Aorta (tissue), 5 donors: ENCODE data around the gene SHANK2. TPM values are rescaled to one million over a fixed set of nuclear protein-coding genes. Genes with fewer than 3 reads are reported as not detected.

Experiments used
- ATAC-seq: fragments of 200-7000 bp; cut with Tn5 transposase; one replicate; pipeline ENCODE4 v1.9.1; 2022; ENCODE audit warnings: moderate library complexity; ENCODE audit not compliant: low FRiP score
- DNase-seq, 2 donors: peaks; one replicate each; pipeline ENCODE4 v3.0.0-alpha.2; 2020
- H3K27ac ChIP-seq, 2 donors: one replicate each; pipeline ENCODE4 v1.5.1; 2013; ENCODE audit warnings: low read length in 2 of 2, mild to moderate bottlenecking in 2 of 2, moderate library complexity in 2 of 2, control low read depth in 1 of 2, inconsistent platforms in 1 of 2, low read depth in 1 of 2
- H3K27me3 ChIP-seq, 2 donors: one replicate each; pipeline ENCODE4 v1.6.1; 2013; ENCODE audit warnings: control low read depth in 1 of 2, low read length in 1 of 2, mild to moderate bottlenecking in 1 of 2, moderate library complexity in 1 of 2; ENCODE audit not compliant: insufficient read depth in 2 of 2, control insufficient read depth in 1 of 2
- H3K36me3 ChIP-seq, 2 donors: one replicate each; pipeline ENCODE4 v1.6.1; 2013; ENCODE audit warnings: control low read depth in 1 of 2, low read length in 1 of 2, mild to moderate bottlenecking in 1 of 2; ENCODE audit not compliant: insufficient read depth in 2 of 2, control insufficient read depth in 1 of 2
- H3K4me1 ChIP-seq, 2 donors: one replicate each; pipeline ENCODE4 v1.6.1; 2013; ENCODE audit warnings: low read length in 2 of 2, control low read depth in 1 of 2, mild to moderate bottlenecking in 1 of 2, moderate library complexity in 1 of 2; ENCODE audit not compliant: insufficient read depth in 2 of 2, control insufficient read depth in 1 of 2
- H3K4me3 ChIP-seq, 2 donors: one replicate each; pipeline ENCODE4 v1.5.1; 2013; ENCODE audit warnings: low read length in 2 of 2, control low read depth in 1 of 2, mild to moderate bottlenecking in 1 of 2
- H3K9me3 ChIP-seq: one replicate; pipeline ENCODE4 v1.6.1; 2013; ENCODE audit warnings: mild to moderate bottlenecking, low read length; ENCODE audit not compliant: control insufficient read depth
- WGBS, 2 donors: extraction: QIAGEN DNeasy Blood & Tissue Kit; methylation state at CpG; one replicate each; pipeline ENCODE4 v1.1.7; 2013; 5-methylcytosine and 5-hydroxymethylcytosine counted together
- intact Hi-C, 2 donors: fragments of 100-400 bp; cut with DNase I; formaldehyde crosslinking; loops; one replicate each; pipeline versions ENCODE4 v1.14.2 to v1.15.0; 2022
- long read RNA-seq, 2 donors: library from polyadenylated mRNA; unstranded; transcript quantifications; one replicate each; pipeline ENCODE4 v2.0.0, GENCODE V29; 2020 to 2021
- polyA plus RNA-seq, 2 donors: library from polyadenylated mRNA; stranded (reverse); fragments of 200-250 nt; gene quantifications; one replicate each; pipeline ENCODE4 v1.2.3, GENCODE V29; 2013
- total RNA-seq, 2 donors: library from RNA; stranded (reverse); fragmentation: NEBNext Ultra II Directional; extraction: Animal tissue kit (Norgen Biotek cat#: 25700); gene quantifications; one replicate each; pipeline ENCODE4 v1.2.1, GENCODE V29; 2021
- donor health status: healthy with polysubstance abuse.
- donor health status: Bipolar disorder and iron deficiency.
- donor health status: DM: no; HTN: no; CAD: no.
- donor health status: DM: no; HTN: no; CAD: no.
- donor health status: DM: yes; HTN: yes; CAD: no.

The SHANK2 gene
- total RNA-seq: under 1 TPM; 0.16 to 0.93 TPM
- 1 to 10 TPM in 1 of 2 donors, not detected in 1; 4.8 TPM for polyA plus RNA-seq
- long read RNA-seq, donor 1: 0 reads
- long read RNA-seq, donor 2, partial matches to known transcripts: 0 of 2 reads
- long read RNA-seq, donor 2, other reads (novel, unspliced or antisense): 2 of 2 reads

- no peaks in the 10 kb centered on the region for H3K36me3 ChIP-seq
- H3K4me3 ChIP-seq: peak within 1 kb of the TSS in 1 of 2 donors; percentile 17
- ATAC-seq: no peak
- no peaks in the 10 kb centered on the region for H3K27me3 ChIP-seq
- no peak within 1 kb of the TSS for H3K27ac ChIP-seq
- WGBS, 2 donors: 1% methylated on average over 36 to 70 of the region's 70 CpGs
- H3K4me1 ChIP-seq: no peaks in the 10 kb centered on the region
- no peak for DNase-seq
- intact Hi-C loops: no loop called here
- H3K9me3 ChIP-seq: no peaks in the 10 kb centered on the region
Observed at GRCh38 chr11:71252269-71252769, at the start of gene SHANK2. TSS of gene SHANK2 (minus strand) at chr11:71252577. CDS start at chr11:71147326, 105,251 bp downstream.

GRCh38 chr11:71301858-71302533 is 49.6 kb upstream of the SHANK2 start:
- 47 to 61% methylated on average over 17 of the region's 17 CpGs for WGBS, 2 donors
- no peak overlapping the region for H3K27ac ChIP-seq
- intact Hi-C loops: loop anchor here in 1 of 2 donors (5.0 kb wide), 1 partner anchor 150 kb away; the partner anchor contains the start of gene NADSYN1
- DNase-seq (no peak), ATAC-seq (no peak)
- no peaks in the 10 kb centered on the region for H3K27me3 ChIP-seq
- no peaks in the 10 kb centered on the region for H3K36me3 ChIP-seq
- H3K9me3 ChIP-seq: no peaks in the 10 kb centered on the region
- no peaks in the 10 kb centered on the region for H3K4me1 ChIP-seq
- no peak overlapping the region for H3K4me3 ChIP-seq

DNA sequence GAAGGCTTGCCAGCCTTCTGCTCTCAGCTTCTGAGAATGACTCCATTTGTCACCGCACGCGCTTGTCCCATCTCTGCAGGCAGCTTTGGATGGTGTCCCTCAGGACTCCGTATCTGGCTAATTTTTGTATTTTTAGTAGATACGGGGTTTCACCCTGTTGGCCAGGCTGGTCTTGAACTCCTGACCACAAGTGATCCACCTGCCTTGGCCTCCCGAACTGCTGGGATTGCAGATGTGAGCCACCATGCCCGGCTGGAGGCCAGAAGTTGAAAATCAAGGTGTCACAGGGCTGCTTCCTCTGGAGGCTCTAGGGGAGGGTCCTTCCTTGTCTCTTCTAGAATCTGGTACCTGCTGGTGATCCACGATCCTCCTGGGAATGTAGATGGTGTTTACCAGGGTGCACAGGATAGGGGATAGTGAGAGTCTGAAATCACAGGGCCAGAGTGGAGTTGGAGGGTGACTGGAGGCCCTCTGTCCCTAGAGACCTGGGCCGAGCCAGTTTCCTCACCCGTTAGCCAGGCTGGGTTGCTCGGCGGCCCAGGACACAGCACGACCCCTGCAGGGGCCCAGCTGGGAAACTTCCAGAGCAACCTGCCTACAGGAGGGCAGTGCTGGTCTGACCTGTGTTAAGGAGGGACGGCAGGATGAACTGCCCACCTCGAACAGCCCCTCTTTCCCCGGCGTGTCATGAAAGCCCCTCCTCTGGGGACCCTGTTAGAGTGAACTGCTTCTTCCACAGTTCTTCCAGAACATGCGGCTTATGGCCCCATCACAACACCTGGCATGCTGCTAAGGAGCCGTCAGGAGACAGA is 48.9 kb upstream of the SHANK2 start:
- Histone ChIP-seq H3K27me3 (no peaks in the 10 kb centered on the region), H3K9me3 (no peaks in the 10 kb centered on the region), H3K27ac (no peak overlapping the region), H3K4me3 (no peak overlapping the region), H3K36me3 (no peaks in the 10 kb centered on the region), H3K4me1 (no peaks in the 10 kb centered on the region)
- no peak for DNase-seq
- intact Hi-C loops: loop anchor here in 1 of 2 donors (5.0 kb wide), 1 partner anchor 151 kb away; the partner anchor contains the start of gene NADSYN1
- WGBS, 2 donors: 80 to 85% methylated on average over 19 of the region's 19 CpGs
- no peak for ATAC-seq

DNA sequence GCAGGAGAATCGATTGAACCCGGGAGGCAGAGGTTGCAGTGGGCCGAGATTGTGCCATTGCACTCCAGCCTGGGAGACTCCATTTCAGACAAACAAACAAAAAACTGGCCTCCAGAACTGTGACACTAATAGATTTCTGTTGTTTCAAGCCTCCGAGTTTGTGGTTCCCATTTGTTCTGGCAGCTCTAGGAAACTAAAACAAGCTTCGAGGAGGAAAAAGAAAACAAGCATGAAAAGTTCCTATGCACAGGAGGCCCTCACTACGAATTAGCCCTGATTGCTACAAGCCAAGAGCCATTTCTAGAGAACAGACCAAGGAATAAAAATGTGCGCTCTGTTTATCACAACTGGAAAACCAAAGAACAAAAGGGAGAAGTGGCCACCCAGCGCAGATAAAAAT is 47.8 kb upstream of the SHANK2 start:
- no peaks in the 10 kb centered on the region for H3K36me3 ChIP-seq
- DNase-seq (no peak), ATAC-seq (no peak)
- no peak overlapping the region for H3K27ac ChIP-seq
- no peaks in the 10 kb centered on the region for H3K9me3 ChIP-seq
- WGBS, 2 donors: 14 to 15% methylated on average over 8 of the region's 8 CpGs
- intact Hi-C loops: loop anchor here in 1 of 2 donors (5.0 kb wide), 1 partner anchor 152 kb away; the partner anchor contains the start of gene NADSYN1
- no peaks in the 10 kb centered on the region for H3K4me1 ChIP-seq
- no peak overlapping the region for H3K4me3 ChIP-seq
- H3K27me3 ChIP-seq: no peaks in the 10 kb centered on the region

GRCh38 chr11:71298761-71299181 is 46.4 kb upstream of the SHANK2 start:
- Histone ChIP-seq H3K27ac (no peak overlapping the region), H3K36me3 (no peaks in the 10 kb centered on the region), H3K4me3 (no peak overlapping the region), H3K27me3 (no peaks in the 10 kb centered on the region), H3K4me1 (no peaks in the 10 kb centered on the region), H3K9me3 (peaks cover 3% of the 10 kb centered on the region)
- 92 to 94% methylated on average over 14 of the region's 14 CpGs for WGBS, 2 donors
- intact Hi-C loops: no loop called here
- ATAC-seq (no peak), DNase-seq (no peak)

- intact Hi-C loops: no loop called here
- Histone ChIP-seq H3K27ac (no peak overlapping the region), H3K4me3 (no peak overlapping the region), H3K4me1 (no peaks in the 10 kb centered on the region), H3K9me3 (peaks cover 3% of the 10 kb centered on the region), H3K27me3 (no peaks in the 10 kb centered on the region), H3K36me3 (no peaks in the 10 kb centered on the region)
- no peak for DNase-seq
- 91 to 94% methylated on average over 8 of the region's 8 CpGs for WGBS, 2 donors
- ATAC-seq: no peak
Observed at GRCh38 chr11:71298016-71298550, 45.7 kb upstream of the SHANK2 start.

DNA sequence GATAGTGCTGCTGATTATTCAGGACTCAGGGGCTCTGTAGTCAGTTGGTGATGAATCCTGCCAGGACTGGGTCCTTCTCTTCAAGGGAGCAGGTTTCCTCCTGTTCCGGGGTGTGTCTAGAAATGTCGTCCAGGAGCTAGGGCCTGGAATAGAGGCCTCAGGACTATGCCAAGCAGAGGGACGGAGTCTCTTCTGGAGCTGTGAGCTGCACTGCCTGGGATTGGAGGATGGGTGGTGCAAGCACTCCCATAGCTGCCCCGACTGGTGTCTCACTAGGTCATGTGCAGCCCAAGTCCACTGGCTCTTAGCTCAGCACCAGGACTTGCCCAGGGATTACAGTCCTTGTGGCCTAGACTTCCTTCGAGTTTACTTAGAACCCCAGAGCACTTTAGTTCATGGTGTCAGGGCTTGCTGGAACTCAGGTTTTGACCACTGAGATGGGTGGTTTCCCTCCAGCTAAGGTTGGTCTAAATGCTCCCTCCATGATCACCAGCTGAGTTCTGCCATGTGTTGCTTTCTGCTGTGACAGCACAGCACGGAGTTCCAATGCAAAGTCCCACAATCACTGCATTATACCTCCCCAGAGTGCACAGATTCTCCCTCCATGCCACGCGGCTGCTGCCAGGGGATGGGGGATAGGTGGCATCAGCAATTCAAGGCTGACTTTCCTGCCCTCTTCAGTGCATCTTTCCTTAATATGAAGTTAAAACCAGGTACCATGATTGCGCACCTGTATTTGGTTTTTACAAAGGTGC is 42.6 kb upstream of the SHANK2 start:
- Histone ChIP-seq H3K36me3 (no peaks in the 10 kb centered on the region), H3K27ac (no peak overlapping the region), H3K4me3 (no peak overlapping the region), H3K9me3 (peaks cover 3% of the 10 kb centered on the region), H3K27me3 (no peaks in the 10 kb centered on the region), H3K4me1 (no peaks in the 10 kb centered on the region)
- ATAC-seq: no peak
- intact Hi-C loops: no loop called here
- 86 to 87% methylated on average over 9 of the region's 9 CpGs for WGBS, 2 donors
- DNase-seq: no peak
